Kidney epithelial cell (primary cell): ENCODE results near the gene PTPRS. TPM values are rescaled to one million over a fixed set of nuclear protein-coding genes. Genes with fewer than 3 reads are reported as not detected.

Source experiments
- DNase-seq: peaks from one replicate; pipeline ENCODE4 v3.0.0-alpha.2; 2010; ENCODE audit warnings: low read depth
- H3K27me3 ChIP-seq: 2 replicates; pipeline ENCODE4 v1.6.0; 2011; ENCODE audit warnings: low read length; ENCODE audit not compliant: control insufficient read depth, insufficient read depth
- H3K36me3 ChIP-seq: 2 replicates; pipeline ENCODE4 v1.5.1; 2011; ENCODE audit warnings: low read length; ENCODE audit not compliant: control insufficient read depth, insufficient read depth
- H3K4me3 ChIP-seq: 2 replicates; pipeline ENCODE4 v1.5.1; 2011; ENCODE audit warnings: low read depth, mild to moderate bottlenecking, control low read depth, low read length
- total RNA-seq: library from RNA; depleted of rRNA; stranded (reverse); fragments of >200 nt; gene quantifications from 2 replicates; pipeline ENCODE4 v1.2.3, GENCODE V29; 2015
- TF ChIP-seq, protein P1 (sequence below): IDR thresholded peaks from 2 replicates; pipeline ENCODE4 v1.5.1; 2011; ENCODE audit warnings: mild to moderate bottlenecking, moderate library complexity, low read length, control low read depth, inconsistent platforms; ENCODE audit not compliant: insufficient read depth, poor library complexity, severe bottlenecking

The PTPRS gene
- total RNA-seq, 1 donor from 2014 or later: 58.2 TPM

DNA sequence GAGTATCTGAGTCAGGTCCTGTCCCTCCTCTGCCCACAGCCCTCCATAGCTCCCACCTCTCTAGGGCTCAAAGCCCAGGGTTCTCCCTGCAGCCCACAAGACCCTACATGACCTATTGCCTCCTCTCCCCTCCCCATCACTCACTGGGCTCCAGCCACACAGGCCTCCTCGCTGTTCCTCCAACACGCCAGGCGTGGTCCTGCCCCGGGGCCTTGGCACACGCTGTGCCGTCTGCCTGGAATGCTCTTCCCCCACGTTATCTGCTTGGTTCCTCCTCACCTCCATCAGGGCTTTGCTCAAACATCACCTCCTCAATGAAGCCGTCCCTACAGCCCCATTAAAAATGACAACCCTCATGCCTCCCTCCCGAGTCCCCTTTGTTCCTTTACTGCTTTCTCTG lies 21.1 kb downstream of the PTPRS start:
- Histone ChIP-seq H3K4me3 (no peak overlapping the region), H3K27me3 (peaks cover 20% of the 10 kb centered on the region), H3K36me3 (no peaks in the 10 kb centered on the region)
- TF ChIP-seq, protein P1, sequence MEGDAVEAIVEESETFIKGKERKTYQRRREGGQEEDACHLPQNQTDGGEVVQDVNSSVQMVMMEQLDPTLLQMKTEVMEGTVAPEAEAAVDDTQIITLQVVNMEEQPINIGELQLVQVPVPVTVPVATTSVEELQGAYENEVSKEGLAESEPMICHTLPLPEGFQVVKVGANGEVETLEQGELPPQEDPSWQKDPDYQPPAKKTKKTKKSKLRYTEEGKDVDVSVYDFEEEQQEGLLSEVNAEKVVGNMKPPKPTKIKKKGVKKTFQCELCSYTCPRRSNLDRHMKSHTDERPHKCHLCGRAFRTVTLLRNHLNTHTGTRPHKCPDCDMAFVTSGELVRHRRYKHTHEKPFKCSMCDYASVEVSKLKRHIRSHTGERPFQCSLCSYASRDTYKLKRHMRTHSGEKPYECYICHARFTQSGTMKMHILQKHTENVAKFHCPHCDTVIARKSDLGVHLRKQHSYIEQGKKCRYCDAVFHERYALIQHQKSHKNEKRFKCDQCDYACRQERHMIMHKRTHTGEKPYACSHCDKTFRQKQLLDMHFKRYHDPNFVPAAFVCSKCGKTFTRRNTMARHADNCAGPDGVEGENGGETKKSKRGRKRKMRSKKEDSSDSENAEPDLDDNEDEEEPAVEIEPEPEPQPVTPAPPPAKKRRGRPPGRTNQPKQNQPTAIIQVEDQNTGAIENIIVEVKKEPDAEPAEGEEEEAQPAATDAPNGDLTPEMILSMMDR: no peak
- no peak for DNase-seq

DNA sequence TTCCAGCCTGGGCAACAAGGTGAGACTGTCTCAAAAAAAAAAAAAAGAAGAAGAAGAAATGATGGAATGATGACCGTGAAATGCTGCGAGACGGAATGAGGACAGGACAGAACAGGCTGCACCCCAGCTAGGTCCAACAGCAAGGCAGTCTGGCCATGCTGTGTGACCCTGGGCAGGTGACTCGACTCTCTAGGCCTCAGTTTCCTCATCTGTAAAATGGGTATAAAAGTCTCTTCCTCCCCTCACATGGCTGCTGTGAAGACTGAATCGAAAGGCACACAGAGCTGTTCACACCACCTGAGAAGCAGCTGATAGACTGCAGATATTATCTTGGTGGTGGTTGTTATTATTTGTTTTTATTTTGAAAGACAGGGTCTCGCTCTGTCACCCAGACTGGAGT lies 22.3 kb downstream of the PTPRS start:
- DNase-seq: no peak
- peaks cover 13% of the 10 kb centered on the region for H3K27me3 ChIP-seq
- no peaks in the 10 kb centered on the region for H3K36me3 ChIP-seq
- TF ChIP-seq, protein P1: no peak
- H3K4me3 ChIP-seq: no peak overlapping the region

DNA sequence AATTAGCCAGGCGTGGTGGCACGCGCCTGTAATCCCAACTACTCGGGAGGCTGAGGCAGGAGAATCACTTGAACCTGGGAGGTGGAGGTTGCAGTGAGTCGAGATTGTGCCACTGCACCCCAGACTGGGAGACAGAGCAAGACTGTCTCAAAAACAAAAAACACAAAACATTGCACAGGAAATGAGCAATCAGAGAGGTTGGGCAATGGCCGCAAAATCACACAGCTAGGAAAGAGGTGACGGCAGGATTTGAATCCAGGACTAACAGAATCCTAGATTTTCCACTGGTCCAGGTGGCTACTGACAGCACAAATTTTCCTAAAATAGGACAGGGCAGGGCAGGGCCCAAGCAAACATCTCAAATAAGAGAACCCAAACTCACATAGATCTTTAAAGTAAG lies 23.3 kb downstream of the PTPRS start:
- H3K36me3 ChIP-seq: no peaks in the 10 kb centered on the region
- no peak overlapping the region for H3K4me3 ChIP-seq
- TF ChIP-seq, protein P1: no peak
- H3K27me3 ChIP-seq: peaks cover 7% of the 10 kb centered on the region
- DNase-seq: no peak

DNA sequence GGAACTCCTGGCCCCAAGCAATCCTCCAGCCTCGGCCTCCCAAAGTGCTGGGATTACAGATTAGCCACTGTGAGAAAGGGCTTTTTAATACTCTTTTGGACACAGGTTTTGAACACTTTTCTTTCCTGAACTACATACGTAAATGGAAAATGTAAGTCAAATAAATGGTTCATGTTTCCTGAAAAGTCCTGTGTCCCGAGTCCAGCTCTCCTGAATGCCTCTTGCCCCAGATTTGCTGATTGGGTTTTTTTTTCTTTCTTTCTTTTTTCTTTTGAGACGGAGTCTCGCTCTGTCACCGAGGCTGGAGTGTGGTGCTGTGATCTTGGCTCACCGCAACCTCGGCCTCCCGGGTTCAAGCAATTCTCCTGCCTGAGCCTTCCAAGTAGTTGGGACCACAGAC lies 24.5 kb downstream of the PTPRS start:
- DNase-seq: no peak
- no peaks in the 10 kb centered on the region for H3K36me3 ChIP-seq
- TF ChIP-seq, protein P1: no peak
- H3K27me3 ChIP-seq: peaks cover 3% of the 10 kb centered on the region
- H3K4me3 ChIP-seq: no peak overlapping the region

DNA sequence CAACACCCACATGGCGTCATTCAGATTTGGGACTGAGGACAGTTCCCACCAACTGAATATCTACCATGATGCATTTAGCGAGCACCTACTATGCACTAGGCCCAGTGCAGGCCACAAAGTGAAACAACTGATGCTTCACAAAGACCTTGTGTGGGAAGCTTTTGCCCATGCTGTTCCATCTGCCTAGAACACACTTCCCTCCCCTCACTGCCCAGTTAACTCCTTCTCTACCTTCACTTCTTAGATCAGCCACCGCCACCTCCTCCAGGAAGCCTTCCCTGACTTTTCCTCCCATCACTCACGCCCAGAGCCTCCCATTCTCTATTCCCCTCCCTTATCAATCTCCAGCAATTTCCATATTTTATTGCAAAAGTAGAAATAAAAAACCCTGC lies 25.7 kb downstream of the PTPRS start:
- no peaks in the 10 kb centered on the region for H3K36me3 ChIP-seq
- peaks cover 3% of the 10 kb centered on the region for H3K27me3 ChIP-seq
- TF ChIP-seq, protein P1: no peak
- H3K4me3 ChIP-seq: no peak overlapping the region
- DNase-seq: no peak
